ENCODE measurements around the gene SLC2A11.

SLC2A11 gene

DNA sequence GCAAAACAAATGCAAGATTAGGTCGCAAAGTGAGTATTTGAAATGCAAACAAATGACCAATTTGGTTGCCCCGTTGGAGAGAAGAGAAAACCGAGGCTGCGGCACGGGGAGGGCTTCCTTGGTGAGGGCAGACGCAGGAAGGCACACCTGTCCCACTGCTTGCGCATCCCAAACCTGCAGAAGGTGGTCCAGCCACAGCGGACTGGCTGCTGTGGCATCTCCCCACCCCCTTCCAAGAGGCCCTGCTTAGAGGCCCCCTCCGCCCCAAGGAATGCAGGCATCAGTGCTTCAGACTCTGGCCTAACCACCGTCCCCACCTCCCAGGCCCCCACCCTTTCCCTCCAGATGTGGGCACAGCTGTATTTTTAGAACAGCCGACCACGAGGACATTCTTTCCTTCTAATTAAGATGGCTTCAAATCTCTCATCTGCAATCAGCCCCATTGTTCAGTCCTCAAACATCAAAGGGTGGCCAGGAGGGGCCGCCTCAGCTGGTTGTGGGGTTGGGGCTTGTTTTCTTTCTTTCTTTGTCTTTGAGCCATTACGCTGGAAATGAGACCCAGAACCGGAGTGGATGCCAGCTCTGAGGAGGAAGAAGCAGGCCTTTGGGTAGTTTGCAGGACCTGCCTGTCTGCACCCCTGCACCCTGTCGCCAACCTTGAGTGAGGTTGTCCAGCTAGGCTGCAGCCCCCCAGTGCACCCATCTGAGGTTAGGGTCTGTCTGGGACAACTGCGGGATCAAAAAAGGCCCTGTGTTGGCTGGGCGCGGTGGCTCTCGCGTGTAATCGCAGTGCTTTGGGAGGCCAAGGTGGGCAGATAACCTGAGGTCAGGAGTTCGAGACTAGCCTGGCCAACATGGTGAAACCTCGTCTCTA lies 9.4 kb upstream of the SLC2A11 start:
- Histone ChIP-seq H3K27ac (ENCODE audit: low read depth, low read length) (no peak overlapping the region), H3K79me1 (ENCODE audit: low read length) (no peaks in the 10 kb centered on the region), H4K8ac (ENCODE audit: low read depth, low read length) (no peak overlapping the region), H3K4me2 (ENCODE audit: low read length) (no peak overlapping the region), H3K79me2 (ENCODE audit: control insufficient read depth, insufficient read depth, low read length, poor library complexity) (no peaks in the 10 kb centered on the region), H3K9ac (ENCODE audit: low read length) (no peak overlapping the region), H3K9me3 (ENCODE audit: insufficient read depth, low read depth, low read length) (no peaks in the 10 kb centered on the region), H3K27me3 (ENCODE audit: insufficient read depth, low read length) (no peaks in the 10 kb centered on the region), H2AK5ac (ENCODE audit: low read length) (no peak overlapping the region), H2BK5ac (ENCODE audit: low read depth, low read length, poor library complexity) (no peak overlapping the region), H4K12ac (ENCODE audit: low read depth, low read length) (no peak overlapping the region), H3K4ac (ENCODE audit: low read depth, low read length) (no peak overlapping the region), H3K4me3 (ENCODE audit: low read depth, low read length) (no peak overlapping the region), H3K36me3 (ENCODE audit: control insufficient read depth in 1 of 2, insufficient read depth in 2 of 2, low read length in 2 of 2) (no peaks in the 10 kb centered on the region), H2AFZ (ENCODE audit: insufficient read depth, low read length, poor library complexity) (no peak overlapping the region), H2BK120ac (ENCODE audit: insufficient read depth, low read length, poor library complexity) (no peak overlapping the region), H4K91ac (ENCODE audit: low read depth, low read length) (no peak overlapping the region), H3K4me1 (ENCODE audit: control insufficient read depth in 1 of 2, insufficient read depth in 2 of 2, low read length in 2 of 2) (peaks cover 5% of the 10 kb centered on the region in 2 experiments), H2BK12ac (ENCODE audit: low read length) (peak overlapping the region; percentile 6), H3K23ac (ENCODE audit: low read length) (no peak overlapping the region), H3K18ac (ENCODE audit: low read length) (no peak overlapping the region), H3K14ac (ENCODE audit: low read length) (no peak overlapping the region)
- WGBS (ENCODE audit: extremely low coverage, insufficient coverage, insufficient read length), result no CpG with 5 or more reads among the region's 24 CpGs
- no peak for DNase-seq

DNA sequence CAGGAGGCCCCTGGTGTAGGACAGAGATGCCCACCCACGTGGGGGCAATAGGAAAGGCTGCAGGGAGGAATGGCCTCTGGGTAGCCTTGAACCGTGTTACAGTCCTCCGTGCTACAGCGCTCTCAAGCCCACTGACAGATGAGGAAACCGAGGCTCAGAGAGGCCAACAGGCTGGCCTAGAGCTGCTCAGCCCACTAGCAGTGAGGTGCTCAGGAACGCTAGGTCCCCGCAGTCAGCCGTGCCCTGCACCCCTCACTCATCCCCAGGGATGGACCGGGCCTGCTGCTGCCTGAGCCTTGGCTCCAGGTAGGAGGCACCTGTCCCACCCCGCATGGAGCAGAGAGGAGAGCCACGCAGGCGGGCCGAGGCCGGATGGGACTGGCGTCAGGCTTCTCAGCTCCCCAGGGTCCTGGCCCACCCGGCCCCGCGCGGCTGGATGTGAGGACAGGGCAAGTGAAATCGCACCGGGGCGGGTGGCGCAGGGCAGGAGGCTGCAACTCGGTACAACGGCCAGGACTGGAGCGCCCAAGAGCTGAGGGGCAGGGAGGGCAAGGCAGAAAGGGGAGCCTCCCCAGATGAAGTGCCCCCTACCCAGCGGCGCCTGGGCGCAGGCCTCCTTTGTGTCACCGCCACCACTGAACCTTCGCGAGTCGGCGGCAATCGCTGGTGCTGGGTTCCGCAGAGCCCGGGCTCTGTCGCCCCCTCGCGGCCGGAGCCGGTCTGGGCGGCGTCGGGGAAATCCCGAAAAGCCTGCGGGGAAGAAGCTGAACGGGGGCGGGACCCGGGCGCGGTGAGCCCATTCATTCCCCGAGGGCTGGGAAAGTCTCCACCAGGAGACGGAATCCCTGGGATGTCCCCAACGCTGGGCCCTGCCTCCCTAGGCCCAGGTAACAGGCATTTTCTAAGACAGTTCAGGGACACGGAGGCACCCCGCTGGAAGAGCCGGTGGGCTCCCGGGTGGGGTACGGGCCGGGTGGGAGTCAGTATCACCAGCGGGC lies 8.4 kb upstream of the SLC2A11 start:
- Histone ChIP-seq H3K4me1 (ENCODE audit: control insufficient read depth in 1 of 2, insufficient read depth in 2 of 2, low read length in 2 of 2) (peaks cover 5% of the 10 kb centered on the region in 2 experiments), H3K79me2 (ENCODE audit: control insufficient read depth, insufficient read depth, low read length, poor library complexity) (no peaks in the 10 kb centered on the region), H3K4me3 (ENCODE audit: low read depth, low read length) (no peak overlapping the region), H4K8ac (ENCODE audit: low read depth, low read length) (peak overlapping the region; percentile 73), H4K91ac (ENCODE audit: low read depth, low read length) (peak overlapping the region; percentile 29), H3K4me2 (ENCODE audit: low read length) (peak overlapping the region; percentile 31), H2AK5ac (ENCODE audit: low read length) (peak overlapping the region; percentile 21), H3K9ac (ENCODE audit: low read length) (no peak overlapping the region), H3K18ac (ENCODE audit: low read length) (peak overlapping the region; percentile 53), H3K14ac (ENCODE audit: low read length) (peak overlapping the region; percentile 40), H3K4ac (ENCODE audit: low read depth, low read length) (no peak overlapping the region), H4K12ac (ENCODE audit: low read depth, low read length) (peak overlapping the region; percentile 50), H2BK12ac (ENCODE audit: low read length) (peak overlapping the region; percentile 25), H3K23ac (ENCODE audit: low read length) (no peak overlapping the region), H3K27me3 (ENCODE audit: insufficient read depth, low read length) (no peaks in the 10 kb centered on the region), H3K79me1 (ENCODE audit: low read length) (no peaks in the 10 kb centered on the region), H3K9me3 (ENCODE audit: insufficient read depth, low read depth, low read length) (no peaks in the 10 kb centered on the region), H3K27ac (ENCODE audit: low read depth, low read length) (no peak overlapping the region), H2AFZ (ENCODE audit: insufficient read depth, low read length, poor library complexity) (peak overlapping the region; percentile 82), H3K36me3 (ENCODE audit: control insufficient read depth in 1 of 2, insufficient read depth in 2 of 2, low read length in 2 of 2) (no peaks in the 10 kb centered on the region), H2BK120ac (ENCODE audit: insufficient read depth, low read length, poor library complexity) (peak overlapping the region; percentile 44), H2BK5ac (ENCODE audit: low read depth, low read length, poor library complexity) (no peak overlapping the region)
- WGBS (ENCODE audit: extremely low coverage, insufficient coverage, insufficient read length), result no CpG with 5 or more reads among the region's 62 CpGs
- peak; percentile 93 to 97 for DNase-seq

DNA sequence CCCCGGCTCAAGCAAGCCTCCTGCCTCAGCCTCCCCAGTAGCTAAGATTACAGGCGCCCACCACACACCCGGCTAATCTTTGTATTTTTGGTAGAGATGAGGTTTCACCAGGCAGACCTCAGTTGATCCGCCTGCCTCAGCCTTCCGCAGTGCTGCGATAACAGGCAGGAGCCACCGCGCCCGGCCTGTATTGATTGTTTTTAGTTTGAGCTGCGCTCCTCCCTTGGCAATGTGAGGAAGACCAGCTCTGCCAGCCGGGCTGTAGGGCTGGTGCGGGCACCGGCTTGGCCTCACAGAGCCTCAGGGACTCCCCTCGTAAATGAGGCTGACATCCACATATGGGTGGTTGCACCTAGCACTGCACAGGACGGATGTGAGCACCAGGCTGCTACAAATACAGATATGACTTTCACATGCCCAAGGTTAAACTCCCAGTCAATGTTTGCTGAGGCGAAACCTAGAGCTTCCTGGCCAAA lies 7.5 kb upstream of the SLC2A11 start:
- Histone ChIP-seq H3K36me3 (ENCODE audit: control insufficient read depth in 1 of 2, insufficient read depth in 2 of 2, low read length in 2 of 2) (no peaks in the 10 kb centered on the region), H4K12ac (ENCODE audit: low read depth, low read length) (no peak overlapping the region), H2BK12ac (ENCODE audit: low read length) (no peak overlapping the region), H3K79me2 (ENCODE audit: control insufficient read depth, insufficient read depth, low read length, poor library complexity) (no peaks in the 10 kb centered on the region), H3K4me1 (ENCODE audit: control insufficient read depth in 1 of 2, insufficient read depth in 2 of 2, low read length in 2 of 2) (peaks cover 5% of the 10 kb centered on the region in 2 experiments), H3K4me2 (ENCODE audit: low read length) (no peak overlapping the region), H2BK120ac (ENCODE audit: insufficient read depth, low read length, poor library complexity) (no peak overlapping the region), H3K9me3 (ENCODE audit: insufficient read depth, low read depth, low read length) (no peaks in the 10 kb centered on the region), H2AFZ (ENCODE audit: insufficient read depth, low read length, poor library complexity) (no peak overlapping the region), H4K8ac (ENCODE audit: low read depth, low read length) (no peak overlapping the region), H3K14ac (ENCODE audit: low read length) (no peak overlapping the region), H2BK5ac (ENCODE audit: low read depth, low read length, poor library complexity) (no peak overlapping the region), H3K27ac (ENCODE audit: low read depth, low read length) (no peak overlapping the region), H3K23ac (ENCODE audit: low read length) (no peak overlapping the region), H3K27me3 (ENCODE audit: insufficient read depth, low read length) (no peaks in the 10 kb centered on the region), H3K4ac (ENCODE audit: low read depth, low read length) (no peak overlapping the region), H3K4me3 (ENCODE audit: low read depth, low read length) (no peak overlapping the region), H3K9ac (ENCODE audit: low read length) (no peak overlapping the region), H3K18ac (ENCODE audit: low read length) (no peak overlapping the region), H3K79me1 (ENCODE audit: low read length) (no peaks in the 10 kb centered on the region), H4K91ac (ENCODE audit: low read depth, low read length) (no peak overlapping the region), H2AK5ac (ENCODE audit: low read length) (no peak overlapping the region)
- no CpG with 5 or more reads among the region's 16 CpGs for WGBS (ENCODE audit: extremely low coverage, insufficient coverage, insufficient read length)
- DNase-seq, result no peak
